ENCODE measurements around the gene PIWIL4. TPM values are rescaled to one million over a fixed set of nuclear protein-coding genes. Genes with fewer than 3 reads are reported as not detected.

The PIWIL4 gene
- total and polyA plus RNA-seq, 2 of the 8 experiments (the other 6 are each of a cell fraction or from before 2014, with no cell fraction given): 0.51 to 0.52 TPM

DNA sequence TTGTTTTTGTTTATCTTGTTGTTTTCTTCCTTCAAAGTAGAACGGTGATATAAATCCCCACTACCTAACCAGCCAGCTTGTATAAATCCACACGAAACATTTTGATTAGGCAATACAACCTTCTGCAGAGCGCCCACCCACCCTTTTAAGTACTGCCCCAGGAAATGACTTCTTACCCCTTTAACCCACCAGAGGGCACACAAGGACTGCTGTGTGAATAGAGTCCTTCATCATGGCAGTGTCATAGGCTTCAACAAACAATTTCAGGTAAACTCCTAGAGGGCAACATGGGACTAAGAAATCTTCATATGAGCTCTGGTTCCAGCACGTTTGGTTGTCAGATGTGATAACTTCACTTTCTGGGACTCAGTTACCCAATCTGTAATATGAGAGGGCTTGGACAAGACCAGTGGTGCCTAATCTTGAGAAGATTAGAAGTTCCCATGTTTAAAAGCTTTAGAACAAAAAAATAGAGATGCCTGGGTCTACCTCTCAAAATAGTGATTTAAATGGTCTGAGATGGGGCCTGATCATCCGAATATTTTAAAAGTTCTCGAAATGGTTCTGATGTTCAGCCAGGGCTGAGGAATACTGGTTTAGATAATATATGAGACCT lies 56.1 kb downstream of the PIWIL4 start:
- no peak overlapping the region for H4K91ac ChIP-seq (replicated peaks; ENCODE audit: insufficient read length, low read length)
- TF ChIP-seq KDM5A (IDR thresholded peaks at IDR 0.05; ENCODE audit: low read length) (no peak), CEBPB (IDR thresholded peaks at IDR 0.05; ENCODE audit: low read depth, low read length) (peak; percentile 93), RAD21 (IDR thresholded peaks at IDR 0.05 in 1 of 2, conservative IDR thresholded peaks at IDR 0.05 in 1 of 2; ENCODE audit: low read depth in 2 of 2, low read length in 2 of 2) (peak; percentile 100), YY1 (IDR thresholded peaks at IDR 0.05; ENCODE audit: low read depth, low read length) (peak; percentile 74)
- TF ChIP-seq, protein P1, sequence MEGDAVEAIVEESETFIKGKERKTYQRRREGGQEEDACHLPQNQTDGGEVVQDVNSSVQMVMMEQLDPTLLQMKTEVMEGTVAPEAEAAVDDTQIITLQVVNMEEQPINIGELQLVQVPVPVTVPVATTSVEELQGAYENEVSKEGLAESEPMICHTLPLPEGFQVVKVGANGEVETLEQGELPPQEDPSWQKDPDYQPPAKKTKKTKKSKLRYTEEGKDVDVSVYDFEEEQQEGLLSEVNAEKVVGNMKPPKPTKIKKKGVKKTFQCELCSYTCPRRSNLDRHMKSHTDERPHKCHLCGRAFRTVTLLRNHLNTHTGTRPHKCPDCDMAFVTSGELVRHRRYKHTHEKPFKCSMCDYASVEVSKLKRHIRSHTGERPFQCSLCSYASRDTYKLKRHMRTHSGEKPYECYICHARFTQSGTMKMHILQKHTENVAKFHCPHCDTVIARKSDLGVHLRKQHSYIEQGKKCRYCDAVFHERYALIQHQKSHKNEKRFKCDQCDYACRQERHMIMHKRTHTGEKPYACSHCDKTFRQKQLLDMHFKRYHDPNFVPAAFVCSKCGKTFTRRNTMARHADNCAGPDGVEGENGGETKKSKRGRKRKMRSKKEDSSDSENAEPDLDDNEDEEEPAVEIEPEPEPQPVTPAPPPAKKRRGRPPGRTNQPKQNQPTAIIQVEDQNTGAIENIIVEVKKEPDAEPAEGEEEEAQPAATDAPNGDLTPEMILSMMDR (IDR thresholded peaks at IDR 0.05; ENCODE audit: control extremely low read depth in 1 of 3, insufficient read depth in 1 of 3, low read depth in 1 of 3, low read length in 3 of 3): peak; percentile 27 to 97 (median 88)
- TF ChIP-seq, protein P2, sequence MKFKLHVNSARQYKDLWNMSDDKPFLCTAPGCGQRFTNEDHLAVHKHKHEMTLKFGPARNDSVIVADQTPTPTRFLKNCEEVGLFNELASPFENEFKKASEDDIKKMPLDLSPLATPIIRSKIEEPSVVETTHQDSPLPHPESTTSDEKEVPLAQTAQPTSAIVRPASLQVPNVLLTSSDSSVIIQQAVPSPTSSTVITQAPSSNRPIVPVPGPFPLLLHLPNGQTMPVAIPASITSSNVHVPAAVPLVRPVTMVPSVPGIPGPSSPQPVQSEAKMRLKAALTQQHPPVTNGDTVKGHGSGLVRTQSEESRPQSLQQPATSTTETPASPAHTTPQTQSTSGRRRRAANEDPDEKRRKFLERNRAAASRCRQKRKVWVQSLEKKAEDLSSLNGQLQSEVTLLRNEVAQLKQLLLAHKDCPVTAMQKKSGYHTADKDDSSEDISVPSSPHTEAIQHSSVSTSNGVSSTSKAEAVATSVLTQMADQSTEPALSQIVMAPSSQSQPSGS (IDR thresholded peaks at IDR 0.05; ENCODE audit: low read length): 0 out of 2 replicates have a peak, but pooled peaks have one; percentile 37
- H3K4me3 ChIP-seq (ENCODE audit: extremely low read depth in 1 of 4, insufficient read depth in 2 of 4, low read depth in 3 of 4, low read length in 4 of 4): no peak overlapping the region
- no peak overlapping the region for H3K14ac ChIP-seq (ENCODE audit: insufficient read length)
- H3K9ac ChIP-seq (replicated peaks in 1 of 4; ENCODE audit: extremely low read depth in 1 of 4, low read depth in 3 of 4, low read length in 3 of 4): no peak overlapping the region
- H3K4me1 ChIP-seq (replicated peaks in 1 of 4; ENCODE audit: control insufficient read depth in 3 of 4, insufficient read depth in 4 of 4, low read length in 3 of 4): no peaks in the 10 kb centered on the region
- no peaks in the 10 kb centered on the region for H3K79me1 ChIP-seq (ENCODE audit: low read depth, low read length)
- H2AK5ac ChIP-seq (ENCODE audit: low read depth, low read length): no peak overlapping the region
- H3K9me3 ChIP-seq (ENCODE audit: insufficient read depth in 2 of 2, low read depth in 1 of 2, low read length in 1 of 2): peaks cover 18 to 20% of the 10 kb centered on the region in 2 experiments
- no peak overlapping the region for H3K18ac ChIP-seq (ENCODE audit: extremely low read depth, low read length)
- H4K20me1 ChIP-seq (replicated peaks in 1 of 2; ENCODE audit: control insufficient read depth in 1 of 2, insufficient read depth in 2 of 2, low read length in 2 of 2): no peaks in the 10 kb centered on the region
- H3K23me2 ChIP-seq (ENCODE audit: low read depth, low read length): no peaks in the 10 kb centered on the region
- H3K27ac ChIP-seq (ENCODE audit: low read depth, low read length): no peak overlapping the region
- no peak overlapping the region for H3K4ac ChIP-seq (replicated peaks; ENCODE audit: insufficient read length, low read depth, low read length)
- H3K79me2 ChIP-seq (ENCODE audit: control insufficient read depth in 1 of 2, insufficient read depth in 2 of 2, low read length in 2 of 2): no peaks in the 10 kb centered on the region
- H2BK120ac ChIP-seq (replicated peaks; ENCODE audit: low read depth, low read length): no peak overlapping the region
- no peak overlapping the region for H3K4me2 ChIP-seq (ENCODE audit: insufficient read depth in 1 of 2, low read depth in 2 of 2, low read length in 2 of 2)
- H2BK5ac ChIP-seq (ENCODE audit: low read depth, low read length): no peak overlapping the region
- no peak overlapping the region for H2BK15ac ChIP-seq (ENCODE audit: low read length)
- 32% methylated on average over 6 of the region's 6 CpGs; no CpG with 5 or more reads in 1 of the 2 experiments for WGBS, 2 experiments (ENCODE audit: extremely low coverage in 1 of 2, insufficient coverage in 1 of 2, insufficient read length in 1 of 2, insufficient replicate concordance in 2 of 2, low coverage in 1 of 2, low lambda C conversion rate in 2 of 2, missing lambda C conversion rate in 1 of 2)
- H3K56ac ChIP-seq (replicated peaks; ENCODE audit: insufficient read length, low read depth, low read length): no peak overlapping the region
- H2AFZ ChIP-seq (ENCODE audit: low read length): no peak overlapping the region
- DNase-seq (ENCODE audit: low read depth in 1 of 2, low spot score in 2 of 2) (peak; percentile 43 to 78), FAIRE-seq (peak; percentile 96)
- no peak overlapping the region for H4K5ac ChIP-seq (ENCODE audit: insufficient read length, low read depth, low read length)
- no peaks in the 10 kb centered on the region; a peak in 1 of 7 replicates for H3K27me3 ChIP-seq (replicated peaks in 1 of 4; ENCODE audit: control insufficient read depth in 3 of 4, extremely low read depth in 1 of 4, insufficient read depth in 3 of 4, low read length in 3 of 4)
- no peak overlapping the region for H2BK20ac ChIP-seq (ENCODE audit: low read length)
- peaks cover 0 to 2% (median 0%) of the 10 kb centered on the region in 4 experiments; a peak in 2 of 8 replicates for H3K36me3 ChIP-seq (ENCODE audit: control insufficient read depth in 2 of 4, insufficient read depth in 4 of 4, low read length in 3 of 4)
- ChIA-PET POLR2A (ENCODE audit: partially characterized antibody) (interaction anchor here (0.7 to 5.4 kb wide), 8 partner anchors 15 to 275 kb away, joined by 3 to 36 read pairs (median 4); no protein-coding TSS in a partner anchor), CTCF (ENCODE audit: partially characterized antibody) (interaction anchor here (0.6 to 8.9 kb wide), 82 partner anchors 9 to 739 kb away, joined by 3 to 67 read pairs (median 5); partner anchors contain the start of genes AMOTL1, C11orf97, CWC15 and KDM4D)
- no peak overlapping the region for H4K8ac ChIP-seq (ENCODE audit: extremely low read depth, insufficient read depth, low read length)
- H3K23ac ChIP-seq (ENCODE audit: insufficient read length): no peak overlapping the region
- H2BK12ac ChIP-seq (ENCODE audit: low read depth, low read length): no peak overlapping the region
